GM21576 (cell line): ENCODE measurements around the gene SLC7A4.
"Not testable (repeated sequence)": the region's sequence is repeated elsewhere in the genome, so short reads cannot be mapped to it uniquely, and the experiment has no call there.

Experiments used
- ATAC-seq: cut with Tn5 transposase; IDR thresholded peaks from one replicate; pipeline ENCODE4 v1.9.1; 2021; ENCODE audit warnings: mild to moderate bottlenecking, moderate library complexity; ENCODE audit not compliant: unreplicated experiment

The SLC7A4 gene

GRCh38 chr22:21043860-21044535 lies 11.6 kb upstream of the SLC7A4 start:
- ATAC-seq: no peak

GRCh38 chr22:21042978-21043859 lies 10.9 kb upstream of the SLC7A4 start:
- ATAC-seq: no peak

- no peak for ATAC-seq
These were observed 9.6 kb upstream of the SLC7A4 start for GRCh38 chr22:21041937-21042336.

- ATAC-seq: not testable (repeated sequence)
These were observed 6.8 kb upstream of the SLC7A4 start for GRCh38 chr22:21039158-21039557.

- ATAC-seq: no peak
These were observed 6.0 kb upstream of the SLC7A4 start for GRCh38 chr22:21038405-21038804.

GRCh38 chr22:21034989-21035388 lies 2.6 kb upstream of the SLC7A4 start:
- no peak for ATAC-seq

- ATAC-seq: no peak
These were observed 1.5 kb upstream of the SLC7A4 start for GRCh38 chr22:21033895-21034294.

GRCh38 chr22:21032868-21033688 lies 717 bp upstream of the SLC7A4 start:
- ATAC-seq: no peak

GRCh38 chr22:21031545-21032036 lies 770 bp downstream of the SLC7A4 start:
- no peak for ATAC-seq

GRCh38 chr22:21030621-21031544 lies 1.5 kb downstream of the SLC7A4 start:
- no peak for ATAC-seq

GRCh38 chr22:21030032-21030431 lies 2.3 kb downstream of the SLC7A4 start:
- no peak for ATAC-seq

- ATAC-seq: no peak
These were observed 2.8 kb downstream of the SLC7A4 start for GRCh38 chr22:21029486-21030025.

- no peak for ATAC-seq
These were observed 3.8 kb downstream of the SLC7A4 start for GRCh38 chr22:21028277-21029251.

GRCh38 chr22:21026783-21027692 lies 5.3 kb downstream of the SLC7A4 start:
- ATAC-seq: no peak

- no peak for ATAC-seq
These were observed 6.3 kb downstream of the SLC7A4 start for GRCh38 chr22:21025763-21026755.

GRCh38 chr22:21025266-21025665 lies 7.1 kb downstream of the SLC7A4 start:
- no peak for ATAC-seq
